ENCODE data around the gene SDK1. TPM values are rescaled to one million over a fixed set of nuclear protein-coding genes. Genes with fewer than 3 reads are reported as not detected.

The SDK1 gene
- total RNA-seq, 1 donor from 2014 or later, result 5.4 TPM

GRCh38 chr7:3914051-3914775 lies 613.2 kb downstream of the SDK1 start:
- H3K9me3 Mint-ChIP-seq (ENCODE audit: unreplicated experiment), result no peaks in the 10 kb centered on the region
- no peak for DNase-seq (ENCODE audit: extremely low spot score, unreplicated experiment)
- H3K27me3 Mint-ChIP-seq (ENCODE audit: unreplicated experiment), result no peaks in the 10 kb centered on the region
- H3K36me3 Mint-ChIP-seq (ENCODE audit: unreplicated experiment), result no peaks in the 10 kb centered on the region
- H3K4me1 Mint-ChIP-seq (ENCODE audit: unreplicated experiment), result peaks cover 11% of the 10 kb centered on the region
- H3K4me3 Mint-ChIP-seq (ENCODE audit: unreplicated experiment), result no peak overlapping the region
- no peak overlapping the region for H3K27ac Mint-ChIP-seq (ENCODE audit: unreplicated experiment)
- TF ChIP-seq CTCF (IDR thresholded peaks at IDR 0.05), result no peak

GRCh38 chr7:3915337-3915878 lies 614.4 kb downstream of the SDK1 start:
- Mint-ChIP-seq H3K4me1 (ENCODE audit: unreplicated experiment) (peaks cover 19% of the 10 kb centered on the region), H3K27ac (ENCODE audit: unreplicated experiment) (no peak overlapping the region), H3K9me3 (ENCODE audit: unreplicated experiment) (no peaks in the 10 kb centered on the region), H3K27me3 (ENCODE audit: unreplicated experiment) (no peaks in the 10 kb centered on the region), H3K4me3 (ENCODE audit: unreplicated experiment) (no peak overlapping the region), H3K36me3 (ENCODE audit: unreplicated experiment) (no peaks in the 10 kb centered on the region)
- DNase-seq (ENCODE audit: extremely low spot score, unreplicated experiment), result no peak
- TF ChIP-seq CTCF (IDR thresholded peaks at IDR 0.05), result no peak

- DNase-seq (ENCODE audit: extremely low spot score, unreplicated experiment), result no peak
- H3K9me3 Mint-ChIP-seq (ENCODE audit: unreplicated experiment), result no peaks in the 10 kb centered on the region
- no peak overlapping the region for H3K4me3 Mint-ChIP-seq (ENCODE audit: unreplicated experiment)
- H3K27me3 Mint-ChIP-seq (ENCODE audit: unreplicated experiment), result no peaks in the 10 kb centered on the region
- TF ChIP-seq CTCF (IDR thresholded peaks at IDR 0.05), result no peak
- no peaks in the 10 kb centered on the region for H3K36me3 Mint-ChIP-seq (ENCODE audit: unreplicated experiment)
- H3K27ac Mint-ChIP-seq (ENCODE audit: unreplicated experiment), result no peak overlapping the region
- peaks cover 20% of the 10 kb centered on the region for H3K4me1 Mint-ChIP-seq (ENCODE audit: unreplicated experiment)
These were observed 615.1 kb downstream of the SDK1 start for GRCh38 chr7:3916146-3916545.

- Mint-ChIP-seq H3K4me3 (ENCODE audit: unreplicated experiment) (no peak overlapping the region), H3K27me3 (ENCODE audit: unreplicated experiment) (no peaks in the 10 kb centered on the region), H3K4me1 (ENCODE audit: unreplicated experiment) (peaks cover 26% of the 10 kb centered on the region), H3K36me3 (ENCODE audit: unreplicated experiment) (no peaks in the 10 kb centered on the region), H3K9me3 (ENCODE audit: unreplicated experiment) (no peaks in the 10 kb centered on the region), H3K27ac (ENCODE audit: unreplicated experiment) (no peak overlapping the region)
- DNase-seq (ENCODE audit: extremely low spot score, unreplicated experiment), result no peak
- no peak for TF ChIP-seq CTCF (IDR thresholded peaks at IDR 0.05)
These were observed 616.4 kb downstream of the SDK1 start for GRCh38 chr7:3917436-3917835.

GRCh38 chr7:3918576-3918975 lies 617.5 kb downstream of the SDK1 start:
- no peaks in the 10 kb centered on the region for H3K9me3 Mint-ChIP-seq (ENCODE audit: unreplicated experiment)
- no peak for TF ChIP-seq CTCF (IDR thresholded peaks at IDR 0.05)
- no peaks in the 10 kb centered on the region for H3K36me3 Mint-ChIP-seq (ENCODE audit: unreplicated experiment)
- peaks cover 33% of the 10 kb centered on the region for H3K4me1 Mint-ChIP-seq (ENCODE audit: unreplicated experiment)
- DNase-seq (ENCODE audit: extremely low spot score, unreplicated experiment), result no peak
- no peaks in the 10 kb centered on the region for H3K27me3 Mint-ChIP-seq (ENCODE audit: unreplicated experiment)
- H3K27ac Mint-ChIP-seq (ENCODE audit: unreplicated experiment), result no peak overlapping the region
- no peak overlapping the region for H3K4me3 Mint-ChIP-seq (ENCODE audit: unreplicated experiment)

Data from osteocyte (in vitro differentiated cells).